Measurements from ENCODE around the gene CPNE9.

GRCh38 chr3:9765865-9766264, 62.2 kb downstream of the CPNE9 start:
- TF ChIP-seq CTCF (IDR thresholded peaks at IDR 0.05; ENCODE audit: insufficient read depth, low read depth, low read length) (no peak), EZH2 (IDR thresholded peaks at IDR 0.05; ENCODE audit: insufficient read depth, low read length) (no peak)
